ENCODE results near the gene SPTY2D1.
"Not testable (repeated sequence)": the region's sequence is repeated elsewhere in the genome, so short reads cannot be mapped to it uniquely, and the experiment has no call there.

SPTY2D1 gene

DNA sequence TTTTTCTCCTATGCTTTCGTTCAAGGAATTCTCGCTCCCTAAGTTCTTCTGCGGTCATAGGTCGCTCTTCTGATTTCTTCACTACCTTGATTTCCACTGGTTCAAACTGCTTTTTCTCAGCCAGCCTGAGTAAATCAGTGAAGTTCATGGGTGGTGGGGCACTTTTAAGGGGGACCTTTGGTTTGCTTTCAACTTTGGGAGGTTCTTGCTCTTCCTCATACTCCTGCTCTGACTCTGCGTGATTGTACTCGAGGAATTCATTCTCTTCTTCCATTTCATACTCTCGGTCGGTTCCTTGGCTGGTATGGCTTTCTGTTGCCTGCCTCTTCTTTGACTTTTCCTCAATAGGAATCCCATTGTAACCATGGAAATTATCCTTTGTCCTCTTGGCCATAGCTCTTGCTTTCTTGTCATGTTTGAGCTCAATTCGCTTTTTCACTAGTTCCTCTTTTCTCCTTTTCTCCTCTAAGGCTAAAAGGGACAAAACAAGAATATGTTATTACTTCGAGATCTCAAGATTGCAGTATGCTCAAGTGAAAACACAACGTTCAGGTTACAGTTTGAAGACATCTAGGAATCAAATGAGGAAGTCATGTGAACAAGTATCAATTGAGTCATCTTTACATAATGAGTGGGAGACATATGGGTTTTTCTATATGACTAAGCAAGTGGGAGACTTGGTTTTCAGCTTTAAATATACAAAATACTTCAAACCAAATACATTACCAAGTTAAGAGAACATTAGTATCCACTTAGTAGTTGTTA is 18.3 kb downstream of the SPTY2D1 start:
- no peak for DNase-seq

DNA sequence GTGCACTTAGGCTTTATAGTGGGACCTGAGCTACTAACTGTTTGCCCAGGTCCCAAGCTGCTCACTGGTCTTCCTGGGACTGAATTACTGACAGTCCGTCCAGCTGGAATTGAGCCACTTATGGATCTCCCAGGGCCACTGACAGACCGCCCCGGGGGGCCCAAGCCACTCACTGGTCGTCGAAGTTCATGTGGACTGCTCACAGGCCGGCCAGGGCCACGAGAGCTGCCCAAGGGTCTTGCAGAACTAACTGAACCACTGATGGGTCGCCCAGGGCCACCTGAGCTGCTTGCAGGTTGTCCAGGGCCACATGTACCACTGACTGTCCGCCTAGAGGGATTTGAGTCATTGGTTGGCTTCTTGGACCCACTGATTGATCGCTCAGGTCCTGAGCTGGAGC is 19.5 kb downstream of the SPTY2D1 start:
- DNase-seq = no peak

DNA sequence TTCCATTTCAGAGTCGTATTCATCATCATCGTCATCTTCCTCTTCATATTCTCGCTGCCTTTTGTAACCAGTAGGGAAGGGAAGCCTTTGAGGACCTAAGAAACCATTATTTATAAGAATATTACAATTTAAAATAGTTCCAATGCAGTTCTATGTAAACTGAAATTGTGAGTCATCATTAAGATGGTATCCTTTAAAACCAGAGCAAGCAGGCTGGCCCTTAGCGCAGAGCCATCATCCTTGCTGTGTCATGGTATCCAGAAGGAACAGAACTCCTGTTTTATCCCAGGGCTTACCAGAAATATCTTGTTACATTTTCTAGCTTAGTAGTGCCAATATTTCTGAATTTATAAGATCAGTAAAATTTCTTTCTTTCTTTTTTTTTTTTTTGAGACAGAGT is 21.7 kb downstream of the SPTY2D1 start:
- DNase-seq = no peak

DNA sequence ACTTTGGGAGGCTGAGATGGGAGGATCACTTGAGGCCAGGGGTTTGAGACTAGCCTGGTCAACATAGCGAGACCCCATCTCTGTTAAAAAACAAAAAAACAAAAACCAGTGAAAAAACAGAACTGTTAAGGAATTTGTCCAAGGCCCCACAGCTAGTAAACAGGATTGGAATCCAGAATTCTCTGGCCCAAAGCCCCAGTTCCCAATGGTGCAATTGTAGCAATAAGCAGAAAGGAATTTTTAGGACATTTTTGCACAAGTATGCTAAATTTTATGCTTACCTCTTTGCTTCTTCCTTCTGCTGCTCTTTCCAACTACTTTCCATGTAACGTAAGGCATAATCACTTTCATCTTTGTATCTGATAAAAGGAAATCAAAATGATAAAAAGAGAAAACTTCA is 22.9 kb downstream of the SPTY2D1 start:
- DNase-seq = no peak

DNA sequence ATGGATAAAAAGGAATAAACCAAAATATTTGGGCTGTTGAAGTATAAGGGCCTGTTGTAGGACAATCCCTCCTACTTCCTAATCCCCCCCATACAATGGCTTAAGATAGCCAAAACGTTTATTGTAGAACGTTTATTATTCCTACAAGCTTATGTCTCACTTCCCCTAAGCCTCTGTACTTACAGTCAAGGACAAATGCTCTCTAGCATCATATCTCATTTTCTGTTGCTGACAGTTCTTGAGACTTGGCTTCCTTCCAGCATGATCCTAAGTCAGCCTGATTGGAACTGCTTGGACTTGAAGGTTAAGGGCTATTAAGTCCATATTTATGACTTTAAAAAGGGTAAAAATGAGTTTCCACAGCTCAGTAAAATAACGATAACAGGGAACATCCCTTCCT is 25.8 kb downstream of the SPTY2D1 start:
- peak; percentile 45 for DNase-seq

DNA sequence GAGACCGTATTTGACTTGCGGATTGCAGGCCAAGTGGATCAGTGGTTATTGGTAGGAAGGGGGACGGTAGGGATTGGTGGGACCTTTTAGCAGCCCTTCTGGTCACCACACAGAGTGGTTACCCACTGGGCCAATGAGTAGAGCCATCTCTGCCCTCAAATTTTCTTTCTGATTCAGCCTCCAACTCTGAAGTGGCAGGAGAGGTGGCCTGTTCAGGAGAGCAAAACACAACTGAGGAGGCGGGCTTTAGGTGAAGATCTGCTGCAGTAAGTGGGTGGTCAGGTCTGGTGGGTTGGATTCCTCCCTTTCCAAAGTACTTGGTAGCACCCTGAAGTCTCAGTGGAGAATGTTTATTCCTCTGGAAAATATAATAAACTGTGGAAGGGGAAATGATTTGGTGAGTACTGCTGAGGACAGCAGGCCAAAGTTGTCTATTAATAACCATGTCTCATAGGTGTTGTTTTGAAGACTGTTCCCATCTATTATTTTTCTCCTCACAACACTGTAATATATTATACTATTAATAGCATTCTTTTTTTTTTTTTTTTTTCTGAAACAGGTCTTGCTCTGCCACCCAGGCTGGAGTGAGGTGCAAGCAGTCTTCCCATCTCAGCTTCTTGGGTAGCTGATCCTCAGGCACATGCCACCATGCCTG is 33.1 kb downstream of the SPTY2D1 start:
- no peak for DNase-seq

DNA sequence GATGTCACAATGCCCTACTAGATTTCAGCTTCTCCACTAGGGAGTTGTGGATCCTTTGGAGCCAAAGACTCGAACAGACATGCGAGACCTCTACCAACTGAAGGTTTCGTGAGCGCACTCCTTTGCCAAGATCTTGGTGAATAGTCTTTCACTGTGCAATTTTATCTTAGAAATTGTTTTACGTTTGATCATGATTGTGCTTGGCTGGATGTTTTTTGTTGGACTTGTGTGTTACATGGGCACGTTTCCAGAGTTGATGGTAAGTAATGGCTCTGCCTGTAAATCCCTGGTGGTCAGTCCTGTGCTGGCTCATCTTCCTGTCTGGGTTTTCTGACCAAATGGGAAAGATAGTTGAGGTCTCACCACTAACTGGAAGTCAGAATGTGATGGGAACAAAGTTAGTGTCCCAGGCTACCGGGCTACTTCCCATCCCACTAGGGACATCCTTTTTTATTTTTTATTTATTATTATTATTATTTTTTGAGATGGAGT is 34.4 kb downstream of the SPTY2D1 start, which contains the start of gene MISFA:
MISFA (plus strand) TSS at position 51 of the 492 bp plus-strand sequence; CDS start at position 191, 140 bp downstream.
- no peak for DNase-seq

DNA sequence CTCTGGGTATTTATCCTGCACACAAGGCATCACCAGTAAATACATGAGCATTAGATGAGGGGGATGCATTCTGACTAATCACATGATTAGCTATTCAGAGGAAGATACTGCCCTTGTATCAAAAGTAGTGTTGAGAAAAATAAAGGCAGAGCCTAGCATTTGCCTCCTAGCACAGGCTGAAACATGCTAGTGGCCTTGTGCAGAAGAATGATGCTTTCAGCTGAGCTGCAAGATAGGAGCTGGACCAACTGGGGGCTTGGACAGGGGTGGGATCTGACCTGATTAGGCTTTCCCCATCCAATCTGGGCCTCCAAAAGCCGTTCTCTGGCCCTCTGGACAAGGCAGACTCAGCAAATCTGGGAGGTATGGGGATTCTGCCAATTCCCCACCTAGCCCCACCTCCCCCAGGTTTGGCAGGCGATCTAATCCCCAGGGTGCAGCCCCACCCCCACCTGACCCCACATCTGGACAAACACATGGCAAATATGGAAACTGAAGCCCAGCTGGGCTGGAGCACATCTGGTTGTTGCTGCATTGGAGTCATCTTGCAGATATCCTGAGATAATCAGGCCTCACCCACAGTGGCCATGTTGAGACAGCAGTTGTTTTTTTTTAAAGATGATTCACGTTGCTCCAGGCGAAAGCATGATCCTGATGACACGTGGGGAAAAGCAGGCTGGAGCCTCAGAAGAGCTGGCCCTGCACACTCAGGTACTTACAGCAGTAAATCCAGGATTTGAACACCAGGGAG is 39.0 kb downstream of the SPTY2D1 start:
- DNase-seq = no peak

DNA sequence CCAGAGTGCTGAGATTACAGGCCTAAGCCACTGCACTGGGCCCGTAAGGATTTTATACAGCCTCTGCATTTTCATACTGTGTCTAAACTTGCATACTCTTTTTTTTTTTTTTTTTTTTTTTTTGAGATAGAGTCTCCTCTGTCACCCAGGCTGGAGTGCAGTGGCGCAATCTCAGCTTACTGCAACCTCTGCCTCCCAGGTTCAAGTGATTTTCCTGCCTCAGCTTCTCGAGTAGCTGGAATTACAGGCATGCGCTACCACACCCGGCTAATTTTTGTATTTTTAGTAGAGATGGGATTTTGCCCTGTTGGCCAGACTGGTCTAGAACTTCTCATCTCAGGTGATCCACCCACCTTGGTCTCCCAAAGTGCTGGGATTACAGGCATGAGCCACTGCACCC is 40.1 kb downstream of the SPTY2D1 start:
- not testable (repeated sequence) for DNase-seq

DNA sequence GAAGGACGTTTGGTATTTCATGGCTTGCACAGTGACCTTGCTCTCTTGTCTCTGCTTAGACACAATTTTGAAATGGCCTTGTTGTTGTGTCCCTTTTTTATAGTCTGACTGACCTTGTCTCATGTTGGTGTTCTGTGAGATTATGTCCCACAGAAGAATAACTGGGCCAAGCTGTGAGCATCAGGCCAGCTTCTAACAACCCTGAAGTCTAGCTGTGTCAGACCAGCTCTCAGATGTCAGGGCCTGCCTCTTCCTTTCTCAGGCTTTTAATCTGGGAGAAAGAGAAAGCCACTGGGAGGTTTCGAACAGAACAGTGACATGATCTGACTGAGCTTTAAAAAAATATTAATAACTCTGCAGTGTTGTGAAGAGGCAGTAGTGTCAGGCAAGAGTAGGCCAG is 43.6 kb downstream of the SPTY2D1 start:
- no peak for DNase-seq

DNA sequence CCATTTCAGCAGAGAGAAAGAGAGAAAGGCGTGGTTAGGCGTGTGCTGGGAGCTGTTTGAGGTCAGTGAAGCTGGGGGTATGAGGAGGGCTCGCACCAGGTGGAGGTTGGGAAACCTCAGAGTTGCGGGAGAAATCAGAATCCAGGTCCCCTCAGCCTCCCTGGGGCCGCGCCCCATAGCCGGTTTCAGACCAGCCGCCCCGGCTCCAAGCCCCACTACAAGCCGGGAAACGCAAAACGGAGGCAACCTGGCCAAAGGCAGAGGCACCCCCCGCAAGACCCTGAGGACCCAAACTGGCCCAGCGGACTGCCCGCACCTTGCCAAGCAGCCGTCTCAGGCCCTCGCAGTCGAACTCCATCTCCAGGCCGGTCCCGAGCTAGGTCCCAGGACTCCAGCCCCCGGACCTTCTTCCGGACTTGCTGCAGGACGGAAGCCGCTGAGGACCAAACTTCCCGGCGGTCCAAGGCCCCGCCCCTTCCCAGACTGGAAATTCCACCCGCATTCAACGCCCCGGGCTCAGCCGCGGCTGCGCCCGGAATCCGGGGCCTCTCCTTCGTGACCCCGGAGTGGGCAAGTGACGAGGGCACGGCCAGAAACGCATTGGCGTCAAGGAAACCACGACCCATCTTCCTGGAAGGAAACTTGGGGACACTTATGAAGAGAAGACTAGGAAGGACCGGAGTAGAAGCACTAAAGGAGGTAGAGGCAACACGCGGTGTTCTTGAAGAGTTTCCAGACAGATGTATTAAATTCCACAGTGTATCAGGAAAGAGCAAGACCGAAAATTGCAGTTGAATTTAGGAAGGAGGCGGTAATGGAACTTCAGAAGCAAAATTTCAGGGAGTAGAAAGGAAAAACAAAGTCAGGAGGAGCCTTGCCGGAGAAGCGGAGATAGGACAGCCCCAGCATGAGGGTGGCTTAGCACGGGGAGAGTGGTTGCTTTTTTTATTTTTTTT is 45.6 kb downstream of the SPTY2D1 start, which contains the start of gene UEVLD:
UEVLD (minus strand) TSS at position 438 of the 956 bp plus-strand sequence; CDS start at position 358, 80 bp downstream.
- peak; percentile 71 for DNase-seq

DNA sequence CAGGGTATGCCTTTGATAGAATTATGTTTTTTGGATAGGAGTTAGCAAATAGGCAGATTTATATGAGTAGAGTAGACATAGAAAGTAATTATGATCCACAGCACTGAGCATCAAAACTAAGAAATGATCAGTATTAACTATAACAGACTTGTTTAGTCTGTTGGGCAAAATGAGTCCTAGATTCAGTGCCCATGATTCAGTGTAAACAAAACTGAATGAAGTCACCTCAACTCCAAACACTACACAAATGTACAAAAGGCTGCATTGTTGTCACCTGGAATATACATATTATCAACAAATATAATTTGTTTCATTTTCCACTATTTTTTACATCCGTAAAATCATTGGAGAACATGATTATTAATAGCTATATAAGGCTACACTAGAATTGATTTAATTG is 52.3 kb downstream of the SPTY2D1 start:
- DNase-seq = no peak

DNA sequence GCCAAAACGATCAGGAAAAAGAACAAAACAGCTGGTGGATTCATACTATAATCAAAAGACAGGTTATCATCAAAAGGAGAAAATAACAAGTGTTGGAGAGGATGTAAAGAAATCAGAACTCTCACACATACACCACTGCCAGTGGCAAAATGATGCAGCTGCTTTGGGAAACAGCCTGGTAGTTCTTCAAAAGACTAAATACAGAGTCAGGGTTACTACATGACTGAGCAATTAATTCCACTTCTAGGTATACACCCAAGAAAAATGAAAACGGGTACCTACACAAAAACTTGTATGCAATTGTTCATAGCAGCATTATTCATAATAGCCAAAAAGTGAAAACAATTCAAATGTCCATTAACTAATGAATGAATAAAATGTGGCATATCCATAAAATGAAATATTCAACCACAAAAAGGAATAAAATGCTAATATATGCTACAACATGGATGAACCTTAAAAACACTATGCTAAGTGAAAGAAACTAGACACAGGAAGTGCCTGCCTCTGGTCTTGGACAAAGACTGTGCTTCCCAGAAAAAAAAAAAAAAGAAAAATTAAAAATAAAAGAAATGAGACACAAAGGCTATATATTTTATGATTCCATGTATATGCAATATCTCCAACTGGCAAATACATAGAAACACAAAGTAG is 53.9 kb downstream of the SPTY2D1 start:
- DNase-seq = no peak

DNA sequence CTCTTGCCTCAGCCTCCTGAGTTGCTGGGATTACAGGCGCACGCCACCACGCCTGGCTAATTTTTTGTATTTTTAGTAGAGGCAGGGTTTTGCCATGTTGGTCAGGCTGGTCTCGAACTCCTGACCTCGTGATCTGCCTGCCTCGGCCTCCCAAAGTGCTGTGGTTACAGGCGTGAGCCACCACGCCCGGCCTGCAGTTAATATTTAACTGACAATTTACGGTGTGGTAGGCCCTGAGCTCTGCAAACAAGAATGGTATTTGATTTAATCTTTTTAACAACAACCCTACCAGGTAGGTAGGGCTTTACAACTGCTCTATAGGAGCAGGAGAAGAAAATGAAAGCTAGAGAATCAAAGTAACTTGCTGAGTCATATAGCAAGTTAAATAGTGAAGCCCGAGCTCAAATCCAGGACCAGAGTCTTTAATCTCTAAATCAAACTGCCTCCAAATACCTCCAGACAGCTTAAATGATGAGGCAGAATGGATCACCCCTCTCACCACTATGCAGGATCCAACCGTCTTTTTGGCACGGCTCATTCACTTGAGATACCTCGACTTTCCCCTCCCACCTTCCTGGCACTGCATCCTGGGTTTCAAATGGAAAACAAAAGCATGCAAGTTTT is 55.1 kb downstream of the SPTY2D1 start:
- DNase-seq = no peak

DNA sequence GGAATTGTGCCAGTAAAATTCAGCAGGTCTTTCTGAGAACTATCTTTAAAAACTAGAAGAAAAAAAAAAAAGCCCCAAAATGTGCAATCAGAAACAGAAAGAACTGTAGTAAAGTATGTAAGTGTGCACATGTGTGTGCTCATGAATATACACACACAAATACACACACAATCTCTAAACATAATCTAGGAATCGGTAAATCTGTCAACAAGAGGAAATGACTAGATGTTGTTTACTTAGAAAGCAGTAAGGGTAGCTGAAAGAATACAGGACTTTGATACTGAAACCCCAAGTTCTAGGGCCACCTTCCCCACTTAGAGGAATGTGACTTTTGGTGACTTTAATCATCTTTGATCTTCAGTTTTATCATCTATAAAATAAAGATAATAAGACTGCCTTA is 58.8 kb downstream of the SPTY2D1 start:
- DNase-seq = no peak

DNA sequence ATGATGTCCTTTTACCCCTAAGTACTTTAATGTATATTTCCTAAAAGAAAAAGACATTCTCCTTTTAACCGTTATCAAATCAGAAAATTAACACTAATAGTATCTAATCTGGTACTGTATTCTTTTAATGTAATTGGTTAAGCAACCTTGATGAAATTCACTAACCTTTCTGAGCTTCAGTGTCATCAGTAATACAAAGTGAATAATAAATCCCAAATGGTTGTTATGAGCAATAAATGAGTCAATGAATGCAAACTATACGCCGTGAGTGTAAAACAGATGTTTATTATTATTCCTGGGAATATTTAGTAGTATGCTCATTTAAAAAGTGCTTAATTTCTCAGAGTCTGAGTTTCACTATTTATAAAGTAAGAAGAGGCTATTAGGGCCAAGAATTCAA is 67.1 kb downstream of the SPTY2D1 start:
- DNase-seq = no peak

DNA sequence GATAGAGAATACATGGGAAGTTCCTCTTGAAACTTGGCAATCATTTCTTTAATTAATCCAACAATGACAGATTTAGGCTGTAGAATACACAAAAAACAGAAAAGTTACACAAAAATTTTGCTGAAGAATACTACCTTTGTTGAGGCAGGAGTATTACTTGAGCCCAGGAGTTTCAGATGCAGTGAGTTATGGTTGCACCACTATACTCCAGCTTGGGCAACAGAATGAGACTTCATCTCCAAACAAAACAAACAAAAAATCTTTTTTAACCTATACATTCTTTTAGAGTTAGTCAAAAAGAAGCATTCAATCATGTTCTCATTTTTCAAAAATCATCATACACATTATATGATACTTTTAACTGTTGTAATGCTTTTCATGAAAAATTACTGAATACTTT is 67.7 kb downstream of the SPTY2D1 start:
- DNase-seq = no peak

DNA sequence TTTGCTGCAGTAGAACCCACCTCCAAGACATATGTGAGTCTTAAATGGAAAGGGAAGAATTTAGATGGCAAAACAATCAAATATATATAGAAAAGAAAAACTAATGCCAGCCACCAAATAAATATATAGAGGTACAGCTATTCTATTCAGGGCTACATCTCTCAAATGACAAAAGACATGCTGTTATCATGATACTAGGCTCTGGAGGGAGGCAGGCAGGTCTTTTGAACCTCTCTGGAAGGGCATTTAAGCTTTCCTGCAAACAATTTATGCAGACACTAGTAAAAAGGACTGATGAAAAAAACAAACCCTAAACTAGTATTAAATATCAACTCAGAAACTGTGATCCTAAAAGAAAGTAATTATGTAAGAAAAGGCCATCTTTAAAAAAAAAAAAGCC is 70.0 kb downstream of the SPTY2D1 start:
- DNase-seq = no peak

DNA sequence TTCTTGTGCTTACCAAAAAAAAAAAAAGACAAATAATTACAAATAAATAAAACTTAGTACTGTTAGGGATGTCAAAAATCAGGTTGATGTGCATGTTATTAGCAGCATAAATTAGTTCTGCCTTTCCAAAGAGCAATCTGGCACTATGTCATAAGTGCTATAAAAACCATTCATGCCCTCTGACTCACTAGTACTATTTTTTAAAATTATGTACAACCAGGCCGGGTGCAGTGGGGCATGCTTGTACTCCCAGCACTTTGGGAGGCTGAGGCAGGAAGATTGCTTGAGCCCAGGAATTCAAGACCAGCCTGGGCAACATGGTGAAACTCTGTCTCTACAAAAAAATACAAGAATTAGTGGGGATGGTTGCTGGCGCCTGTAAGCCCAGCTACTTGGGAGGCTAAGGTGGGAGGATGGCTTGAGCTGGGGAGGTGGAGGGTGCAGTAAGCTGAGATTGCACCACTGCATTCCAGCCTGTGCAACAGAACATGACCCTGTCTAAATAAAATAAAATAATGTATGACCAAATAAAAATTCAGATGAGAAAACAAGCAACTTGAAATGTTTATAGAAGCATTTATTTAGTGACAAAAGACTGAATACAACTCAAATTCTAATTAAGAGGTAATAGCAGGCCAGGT is 70.9 kb downstream of the SPTY2D1 start:
- no peak for DNase-seq

All from NCI-H1105 (cell line).